Activated T-cell treated with anti-CD3 and anti-CD28 coated beads for 4 hours (primary cell): Measurements from ENCODE around the gene ATXN1L.
A peak's percentile ranks its signal among the peaks of the same experiment; 100 is the strongest.
"Not testable (repeated sequence)": the region's sequence is repeated elsewhere in the genome, so short reads cannot be mapped to it uniquely, and the experiment has no call there.

ENCODE experiments used
- DNase-seq: peaks from one replicate; pipeline ENCODE4 v3.0.0-alpha.2; 2020

ATXN1L gene

GRCh38 chr16:71894921-71895678 lies 49.3 kb downstream of the ATXN1L start, which contains the start of gene IST1:
Gene IST1, plus strand, starts transcription at chr16:71895531. Its CDS starts 20,110 bp downstream, at chr16:71915641.
- peak; percentile 96 for DNase-seq

DNA sequence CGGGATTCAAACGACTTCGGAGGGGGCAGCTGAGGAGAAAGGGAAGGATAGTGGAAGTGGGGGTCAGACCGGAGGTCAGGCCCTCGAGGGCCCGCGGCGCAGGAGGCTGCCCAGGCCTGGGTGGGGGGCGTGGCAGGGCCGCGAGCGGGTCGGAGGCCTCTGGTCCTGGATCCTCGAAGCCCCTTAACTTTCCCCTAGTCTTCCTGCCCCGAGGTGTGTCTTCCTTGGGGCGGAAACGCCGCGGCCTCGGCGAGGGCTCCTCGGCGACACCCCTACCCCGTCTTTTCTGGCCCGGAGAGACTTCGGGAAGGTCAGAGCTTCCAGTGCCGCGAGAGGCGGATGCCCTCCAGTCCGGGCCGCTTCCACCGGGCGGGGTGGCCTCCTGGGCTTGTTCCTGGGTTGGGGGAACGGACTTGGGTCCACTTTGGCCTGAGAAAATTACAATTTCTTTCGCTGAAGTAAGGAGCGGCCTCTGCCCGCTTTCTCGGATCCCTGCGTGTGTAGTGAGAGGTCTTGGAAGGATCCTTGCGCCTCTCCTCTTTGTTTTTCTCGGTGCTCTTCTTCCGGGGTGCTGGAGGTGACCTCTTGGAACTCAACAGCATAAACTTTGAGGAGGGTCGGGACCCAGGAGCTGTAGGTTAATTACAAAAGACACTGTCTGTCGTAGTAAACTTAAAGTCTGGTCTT lies 50.0 kb downstream of the ATXN1L start:
- DNase-seq, result peak; percentile 3

GRCh38 chr16:71896764-71897368 lies 51.1 kb downstream of the ATXN1L start:
- no peak for DNase-seq

- DNase-seq, result no peak
Observed at GRCh38 chr16:71899171-71899570, 53.4 kb downstream of the ATXN1L start.

- no peak for DNase-seq
Observed at GRCh38 chr16:71902656-71903365, 57.0 kb downstream of the ATXN1L start.

DNA sequence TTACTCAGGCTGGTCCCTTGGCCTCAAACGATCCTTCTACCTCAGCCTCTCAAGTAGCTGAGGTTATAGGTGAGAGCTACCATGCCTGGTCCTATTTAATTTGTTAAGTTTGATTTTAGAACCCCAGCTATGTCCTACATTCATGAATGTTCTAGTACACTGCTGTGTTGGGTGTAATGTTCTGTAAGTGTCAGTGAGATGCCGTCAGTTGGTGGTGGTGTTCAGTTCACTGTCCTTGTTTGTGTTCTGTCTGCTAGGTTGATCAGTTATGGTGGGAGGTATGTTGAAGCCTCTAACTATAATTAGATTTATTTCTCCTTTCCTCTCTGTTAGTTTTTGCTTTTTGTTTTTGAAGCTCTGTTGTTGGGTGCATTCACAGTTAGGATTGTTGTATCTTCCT lies 57.8 kb downstream of the ATXN1L start:
- no peak for DNase-seq

- no peak for DNase-seq
Observed at GRCh38 chr16:71904239-71904638, 58.5 kb downstream of the ATXN1L start.

GRCh38 chr16:71905765-71906164 lies 60.0 kb downstream of the ATXN1L start:
- not testable (repeated sequence) for DNase-seq
